Stimulated activated CD4-positive, alpha-beta T cell treated with anti-CD3 and anti-CD28 coated beads, Interleukin-2, amount 100 ng/mL, for 4 hours (primary cell): Measurements from ENCODE around the gene TEX19.

ENCODE experiments used
- DNase-seq: peaks from one replicate; pipeline ENCODE4 v3.0.0-alpha.2; 2020; ENCODE audit warnings: low read depth

TEX19 gene

GRCh38 chr17:82390860-82391435, 31.9 kb downstream of the TEX19 start:
- no peak for DNase-seq

- no peak for DNase-seq
These were observed 32.5 kb downstream of the TEX19 start for GRCh38 chr17:82391496-82392066.

DNA sequence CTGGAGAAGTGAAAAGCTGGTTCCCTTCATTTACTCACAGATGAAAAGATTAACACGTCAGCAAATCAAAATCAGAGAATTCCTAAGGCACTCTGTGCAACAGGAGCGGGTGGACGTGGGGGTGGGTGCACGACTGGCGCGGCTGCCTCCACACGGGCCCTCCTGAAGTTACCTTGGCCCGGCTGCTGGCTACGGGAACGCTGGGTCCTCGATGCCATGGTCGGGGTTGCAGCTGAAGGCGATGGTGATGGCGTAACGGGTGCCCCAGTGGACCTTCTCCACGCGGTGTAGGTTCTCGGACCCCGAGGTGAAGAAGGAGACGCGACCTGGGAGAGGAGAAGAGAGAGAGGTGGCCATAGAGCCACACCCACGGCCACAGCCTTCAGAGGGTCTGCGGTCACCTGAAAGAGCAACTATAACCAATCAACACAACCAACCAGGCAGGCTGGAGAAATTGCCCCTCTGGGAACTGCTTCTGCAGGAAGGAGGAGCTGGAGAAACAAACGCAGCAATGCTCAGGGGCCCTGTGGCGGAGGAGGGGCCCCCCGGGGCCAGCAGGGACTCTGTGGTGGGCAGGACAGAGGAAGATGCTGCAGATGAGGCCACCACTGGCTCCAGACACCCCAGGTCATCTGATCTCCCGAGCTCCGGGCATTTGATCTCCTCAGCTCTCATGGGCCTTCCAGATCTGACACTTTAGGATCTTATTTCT, 33.3 kb downstream of the TEX19 start:
- DNase-seq, result no peak

DNA sequence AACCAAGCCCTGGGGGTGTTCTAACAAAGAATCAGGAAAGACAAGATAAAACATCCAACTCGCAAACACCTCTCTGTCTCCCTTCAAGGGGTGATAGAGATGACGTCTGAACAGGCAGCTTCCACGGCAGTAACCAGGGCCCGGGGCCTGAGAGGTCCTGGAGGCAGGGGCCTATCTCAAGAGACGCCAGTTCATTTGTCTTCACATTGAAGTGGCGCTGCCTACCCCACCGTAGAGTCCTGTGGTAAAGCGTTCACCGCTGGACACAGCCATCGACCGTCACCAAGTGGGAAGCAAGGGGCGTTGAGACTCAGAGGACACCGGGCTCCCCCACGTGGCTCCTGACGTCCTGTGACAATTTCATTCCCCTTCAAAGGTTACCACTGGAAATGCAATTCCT, 33.9 kb downstream of the TEX19 start:
- DNase-seq, result no peak

GRCh38 chr17:82394278-82394677, 35.2 kb downstream of the TEX19 start:
- no peak for DNase-seq

- DNase-seq, result no peak
These were observed 37.8 kb downstream of the TEX19 start for GRCh38 chr17:82396601-82397435.

GRCh38 chr17:82397449-82398335, 38.6 kb downstream of the TEX19 start:
- DNase-seq, result no peak

- no peak for DNase-seq
These were observed 40.0 kb downstream of the TEX19 start for GRCh38 chr17:82399041-82399441.

GRCh38 chr17:82399601-82400101, 40.6 kb downstream of the TEX19 start:
- no peak for DNase-seq

DNA sequence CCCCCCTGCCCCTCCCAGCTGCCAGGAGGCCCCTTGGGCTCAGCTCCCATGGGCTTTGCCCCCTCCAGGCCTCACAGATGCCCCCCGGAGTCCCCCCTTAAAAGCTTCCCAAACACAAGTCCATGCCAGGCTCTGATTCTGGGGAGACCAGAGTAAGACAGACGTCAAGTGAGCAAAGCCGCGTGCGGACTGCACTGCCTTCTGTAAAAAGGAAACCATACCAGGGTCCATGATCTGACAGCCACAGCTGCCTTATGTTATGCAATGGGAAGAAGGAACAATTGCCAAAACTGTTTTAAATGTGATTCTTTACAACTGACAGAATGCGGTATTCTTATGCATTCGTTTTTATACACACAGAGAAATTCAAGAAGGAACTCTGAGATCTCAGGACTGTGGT, 41.2 kb downstream of the TEX19 start:
- no peak for DNase-seq

DNA sequence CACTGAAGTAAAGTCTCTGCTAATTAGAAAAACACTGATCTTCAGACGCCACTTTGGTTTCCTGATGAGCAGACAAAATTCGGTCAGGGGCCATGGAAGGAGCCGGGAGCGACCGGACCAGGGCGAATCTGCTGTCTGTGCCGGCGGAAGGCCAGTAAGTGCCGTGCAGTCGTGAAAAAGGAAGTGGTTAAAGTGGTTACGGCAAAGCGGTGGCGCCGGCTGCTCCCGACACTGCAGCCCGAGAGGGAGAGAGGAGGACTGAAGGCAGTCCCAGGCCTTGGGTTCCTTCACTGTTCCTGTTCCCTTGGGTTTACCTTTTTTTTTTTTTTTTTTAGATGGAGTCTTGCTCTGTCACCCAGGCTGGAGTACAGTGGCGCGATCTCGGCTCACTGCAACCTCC, 41.8 kb downstream of the TEX19 start:
- peak; percentile 16 for DNase-seq

DNA sequence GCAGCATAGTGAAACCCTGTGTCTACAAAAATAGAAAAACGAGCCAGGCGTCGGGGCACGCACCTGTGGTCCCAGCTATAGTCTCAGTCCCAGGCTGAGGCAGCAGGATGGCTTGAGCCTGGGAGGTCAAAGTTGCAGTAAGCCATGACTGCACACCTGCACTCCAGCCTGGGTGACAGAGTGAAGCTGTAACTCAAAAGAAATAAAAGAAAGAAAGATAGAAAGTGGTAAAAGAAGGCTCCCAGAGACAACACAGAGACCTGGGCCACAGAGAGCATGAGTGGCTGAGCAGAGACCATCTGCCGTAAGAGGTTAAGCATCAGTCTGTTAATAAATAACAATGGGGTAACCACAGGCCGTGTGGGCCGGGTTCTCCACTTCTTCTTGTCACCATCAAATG, 43.8 kb downstream of the TEX19 start:
- no peak for DNase-seq

- DNase-seq, result no peak
These were observed 44.9 kb downstream of the TEX19 start for GRCh38 chr17:82403662-82404660.

GRCh38 chr17:82405051-82405450, 46.0 kb downstream of the TEX19 start:
- DNase-seq, result no peak

DNA sequence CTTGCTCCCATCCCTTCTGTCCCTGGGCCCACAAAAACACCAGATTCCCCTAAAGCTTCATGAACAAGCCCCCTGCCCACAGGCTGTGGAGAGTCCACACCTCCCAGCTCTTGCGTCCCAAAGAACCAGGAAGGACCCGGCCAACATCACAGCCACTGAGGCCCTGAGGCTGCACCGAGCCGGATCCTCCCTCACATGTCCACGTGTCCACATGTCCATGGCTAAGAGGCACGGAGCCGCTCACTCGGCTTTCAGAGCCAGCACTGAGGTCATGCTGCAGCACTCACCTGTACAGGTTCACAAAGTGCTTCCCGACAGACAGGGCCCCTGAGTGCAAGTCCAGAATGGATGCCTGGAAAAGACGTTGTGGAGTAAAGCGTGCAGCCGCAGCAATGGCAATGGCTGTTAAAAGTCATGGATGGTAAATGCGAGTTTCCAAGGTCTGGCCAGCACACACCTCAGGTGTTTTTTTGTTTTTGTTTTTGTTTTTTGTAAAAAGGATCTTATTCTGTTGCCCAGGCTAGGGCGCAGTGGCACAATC, 47.2 kb downstream of the TEX19 start:
- no peak for DNase-seq

GRCh38 chr17:82407255-82407654, 48.2 kb downstream of the TEX19 start:
- DNase-seq, result no peak

GRCh38 chr17:82408288-82408937, 49.4 kb downstream of the TEX19 start:
- DNase-seq, result no peak

GRCh38 chr17:82408938-82409318, 49.9 kb downstream of the TEX19 start:
- no peak for DNase-seq

DNA sequence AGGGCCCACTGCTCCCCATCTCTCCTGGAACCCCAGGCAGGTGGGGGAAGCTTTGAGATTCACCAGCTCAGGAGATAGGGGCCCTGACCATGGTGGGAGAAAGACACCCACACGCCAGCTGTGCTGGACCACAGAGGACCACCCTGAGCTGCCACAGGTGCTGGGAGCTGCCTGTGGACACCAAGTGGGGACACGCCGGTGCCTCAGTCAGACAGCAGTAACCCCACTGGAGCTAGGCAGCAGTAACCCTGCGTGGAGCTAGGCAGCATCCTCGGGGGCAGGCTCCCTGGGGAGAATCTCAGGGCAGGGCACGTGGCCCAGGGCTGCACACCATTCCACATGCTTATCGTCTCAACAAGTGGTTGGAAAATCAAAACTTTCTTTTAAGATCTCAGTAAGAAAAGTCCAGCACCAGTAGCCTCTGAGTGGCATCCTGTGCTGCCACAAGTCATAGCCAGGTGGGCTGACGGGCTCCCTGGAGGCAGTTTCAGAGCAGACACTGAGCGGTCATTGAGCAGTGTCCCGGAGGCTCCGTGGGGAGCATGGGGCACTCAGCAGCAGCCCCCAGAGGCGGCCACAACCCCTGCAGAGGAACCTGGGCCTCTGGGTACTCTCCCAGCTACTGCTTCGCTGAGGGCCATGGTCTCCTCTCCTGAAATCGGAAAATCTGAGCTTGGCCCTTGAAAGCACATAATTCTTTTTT, 51.1 kb downstream of the TEX19 start:
- no peak for DNase-seq
